GM23248 (cell line): ENCODE results near the gene ACP6.

Experiments
- EZH2 ChIP-seq: fragments of 200-600 bp; sonication (generic); IDR thresholded peaks from 2 replicates; pipeline ENCODE4 v1.6.1; 2018; ENCODE audit warnings: antibody characterized with exemption, mild to moderate bottlenecking; ENCODE audit not compliant: insufficient read depth, poor library complexity, severe bottlenecking
- EZH2phosphoT487 ChIP-seq: fragments of 200-600 bp; sonication (generic); IDR thresholded peaks from 2 replicates; pipeline ENCODE4 v1.6.1; 2018; ENCODE audit warnings: antibody characterized with exemption, moderate library complexity, mild to moderate bottlenecking, low read depth; ENCODE audit not compliant: insufficient read depth

DNA sequence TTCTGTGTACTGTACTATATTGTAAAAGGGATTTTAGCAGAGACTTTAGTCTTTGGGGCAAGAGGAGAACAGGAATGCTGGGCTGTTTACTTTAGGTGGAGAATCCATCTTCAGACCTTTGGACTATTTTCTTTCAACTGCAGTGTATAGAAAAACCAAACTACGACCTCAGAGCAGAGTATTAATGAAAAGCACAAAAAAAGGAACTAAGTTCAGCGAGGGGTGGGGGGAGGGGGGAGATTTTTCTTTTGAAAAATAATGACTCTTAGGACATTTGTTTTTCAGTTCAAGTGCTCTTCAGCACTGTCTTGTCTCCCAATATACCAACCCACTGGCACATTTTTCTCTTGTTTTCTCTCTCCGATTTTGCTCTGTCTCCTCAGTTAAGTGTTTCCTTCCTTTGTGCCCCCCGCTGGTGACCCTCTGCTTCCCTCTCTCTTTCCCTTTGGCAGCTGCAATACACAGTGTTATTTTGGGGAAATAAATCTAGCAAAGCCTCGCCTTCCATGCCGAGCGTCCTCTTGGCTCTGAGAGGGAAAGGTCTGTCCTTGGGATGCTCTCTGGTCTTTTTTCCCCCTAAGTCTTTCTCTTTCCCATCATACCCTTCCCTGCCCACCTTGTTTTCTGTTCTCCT, 44.8 kb downstream of the ACP6 start:
- no peak for TF ChIP-seq EZH2
- no peak for TF ChIP-seq EZH2phosphoT487
